PC-3 (cell line): ENCODE data around the gene NTPCR. TPM values are rescaled to one million over a fixed set of nuclear protein-coding genes. Genes with fewer than 3 reads are reported as not detected.

Experiments
- ATAC-seq: fragments of 200-7000 bp; cut with Tn5 transposase; 2 replicates; pipeline ENCODE4 v1.9.1; 2020; ENCODE audit warnings: mild to moderate bottlenecking, moderate library complexity
- BruUV-seq: library from RNA; stranded (reverse); fragments of 400-500 nt; replicated peaks from 2 replicates; lab custom pipeline; 2021; lab: Mats Ljungman, UMichigan
- CTCF ChIA-PET: fragments of 300-600 bp; sonication (Branson Sonifier 250); formaldehyde crosslinking; loops from one replicate; lab custom pipeline; 2022; ENCODE audit warnings: antibody characterized with exemption; lab: Charles Lee
- POLR2A ChIA-PET: fragments of 300-600 bp; sonication (Branson Sonifier 250); formaldehyde crosslinking; loops from one replicate; lab custom pipeline; 2022; ENCODE audit warnings: antibody characterized with exemption; ENCODE audit not compliant: unreplicated experiment; lab: Charles Lee
- DNase-seq: peaks from one replicate; pipeline ENCODE4 v3.0.0-alpha.2; 2015
- H2AFZ ChIP-seq: fragments of 300-600 bp; sonication (generic); 2 replicates; pipeline ENCODE4 v1.6.0; 2016; ENCODE audit warnings: antibody characterized with exemption, low read length
- H3F3A ChIP-seq: fragments of 300-600 bp; sonication (generic); one replicate; pipeline ENCODE4 v1.6.0; 2017; ENCODE audit warnings: antibody characterized with exemption, low read length, control low read depth, mild to moderate bottlenecking; ENCODE audit not compliant: unreplicated experiment
- H3K27ac ChIP-seq: fragments of 300-600 bp; sonication (generic); 2 replicates; pipeline ENCODE4 v1.5.1; 2016; ENCODE audit warnings: mild to moderate bottlenecking, low read length
- H3K27me3 ChIP-seq: fragments of 300-600 bp; sonication (generic); 2 replicates; pipeline ENCODE4 v1.6.1; 2016; ENCODE audit warnings: low read length, mixed read lengths
- H3K36me3 ChIP-seq: fragments of 300-600 bp; sonication (generic); 2 replicates; pipeline ENCODE4 v1.6.1; 2016; ENCODE audit warnings: low read depth, mixed run types, low read length, mixed read lengths
- H3K4me1 ChIP-seq: fragments of 300-600 bp; sonication (generic); 2 replicates; pipeline ENCODE4 v1.5.1; 2016; ENCODE audit warnings: low read length; ENCODE audit not compliant: insufficient read depth
- H3K4me2 ChIP-seq: fragments of 300-600 bp; sonication (generic); 2 replicates; pipeline ENCODE4 v1.6.0; 2016; ENCODE audit warnings: low read length
- H3K4me3 ChIP-seq: fragments of 300-600 bp; sonication (generic); 2 replicates; pipeline ENCODE4 v1.5.1; 2016; ENCODE audit warnings: mild to moderate bottlenecking, low read length, mixed read lengths
- H3K79me2 ChIP-seq: fragments of 300-600 bp; sonication (generic); 2 replicates; pipeline ENCODE4 v1.6.1; 2017; ENCODE audit warnings: low read length, mixed read lengths
- H3K9ac ChIP-seq: fragments of 300-600 bp; sonication (generic); 2 replicates; pipeline ENCODE4 v1.6.0; 2016; ENCODE audit warnings: mild to moderate bottlenecking, low read length
- H3K9me2 ChIP-seq: fragments of 300-600 bp; sonication (generic); replicated peaks from 2 replicates; pipeline ENCODE4 v1.6.1; 2016; ENCODE audit warnings: mixed run types, low read length, mixed read lengths
- H3K9me3 ChIP-seq: fragments of 300-600 bp; sonication (generic); 2 replicates; pipeline ENCODE4 v1.6.1; 2016; ENCODE audit warnings: low read length, mixed read lengths
- H4K20me1 ChIP-seq: fragments of 300-600 bp; sonication (generic); 2 replicates; pipeline ENCODE4 v1.6.1; 2016; ENCODE audit warnings: low read length, mixed read lengths
- CTCF ChIP-seq: fragments of 300-600 bp; sonication (generic); conservative IDR thresholded peaks from 2 replicates; pipeline ENCODE4 v1.5.1; 2017; ENCODE audit warnings: antibody characterized with exemption, low read depth, mild to moderate bottlenecking, low read length
- EZH2 ChIP-seq: fragments of 300-600 bp; sonication (generic); IDR thresholded peaks from one replicate; pipeline ENCODE4 v1.6.1; 2017; ENCODE audit warnings: antibody characterized with exemption, mild to moderate bottlenecking, low read length; ENCODE audit not compliant: unreplicated experiment
- EZH2phosphoT487 ChIP-seq: fragments of 300-600 bp; sonication (generic); IDR thresholded peaks from 2 replicates; pipeline ENCODE4 v1.6.1; 2018; ENCODE audit warnings: mild to moderate bottlenecking, antibody characterized with exemption, low read length, borderline replicate concordance
- intact Hi-C: fragments of 100-400 bp; cut with micrococcal nuclease; formaldehyde crosslinking; loops from 2 replicates; pipeline ENCODE4 v1.9.0; 2023
- total RNA-seq: library from RNA; depleted of rRNA; stranded (reverse); fragments of >200 nt; gene quantifications from 2 replicates; pipeline ENCODE4 v1.2.3, GENCODE V29; 2014

NTPCR gene
- total RNA-seq, 1 experiment from 2014 or later = 43.1 TPM

- ATAC-seq (no peak), DNase-seq (no peak)
- ChIA-PET CTCF (interaction anchor here (0.6 kb wide), 1 partner anchor 229 kb away, joined by 3 read pairs; no protein-coding TSS in a partner anchor), POLR2A (no interaction called here)
- Histone ChIP-seq H3K36me3 (no peaks in the 10 kb centered on the region), H3K9me3 (no peaks in the 10 kb centered on the region), H3K4me3 (no peak overlapping the region), H3K4me1 (peaks cover 21% of the 10 kb centered on the region), H3K79me2 (no peaks in the 10 kb centered on the region), H2AFZ (no peak overlapping the region), H3K27me3 (no peaks in the 10 kb centered on the region), H3K9ac (no peak overlapping the region), H3F3A (peaks cover 6% of the 10 kb centered on the region), H3K9me2 (no peaks in the 10 kb centered on the region), H3K27ac (no peak overlapping the region), H3K4me2 (no peak overlapping the region), H4K20me1 (0 out of 2 replicates have a peak, but pooled peaks cover 5% of the 10 kb centered on the region)
- no TSS peak for BruUV-seq
- TF ChIP-seq EZH2 = no peak
- no peak for TF ChIP-seq EZH2phosphoT487
- no peak for TF ChIP-seq CTCF
- intact Hi-C loops = no loop called here
Observed at GRCh38 chr1:233006108-233006507, 55.7 kb downstream of the NTPCR start.

- Histone ChIP-seq H3K9me2 (no peaks in the 10 kb centered on the region), H3K4me3 (no peak overlapping the region), H3K9me3 (no peaks in the 10 kb centered on the region), H2AFZ (no peak overlapping the region), H3K9ac (no peak overlapping the region), H3K36me3 (no peaks in the 10 kb centered on the region), H3F3A (peaks cover 6% of the 10 kb centered on the region), H3K4me2 (no peak overlapping the region), H3K4me1 (peaks cover 21% of the 10 kb centered on the region), H3K27me3 (no peaks in the 10 kb centered on the region), H4K20me1 (0 out of 2 replicates have a peak, but pooled peaks cover 5% of the 10 kb centered on the region), H3K27ac (no peak overlapping the region), H3K79me2 (no peaks in the 10 kb centered on the region)
- intact Hi-C loops = no loop called here
- no peak for TF ChIP-seq EZH2phosphoT487
- no peak for TF ChIP-seq CTCF
- no peak for TF ChIP-seq EZH2
- POLR2A ChIA-PET = no interaction called here
- no TSS peak for BruUV-seq
- no peak for ATAC-seq
- DNase-seq = no peak
- CTCF ChIA-PET = no interaction called here
Observed at GRCh38 chr1:233006541-233006973, 56.1 kb downstream of the NTPCR start.

DNA sequence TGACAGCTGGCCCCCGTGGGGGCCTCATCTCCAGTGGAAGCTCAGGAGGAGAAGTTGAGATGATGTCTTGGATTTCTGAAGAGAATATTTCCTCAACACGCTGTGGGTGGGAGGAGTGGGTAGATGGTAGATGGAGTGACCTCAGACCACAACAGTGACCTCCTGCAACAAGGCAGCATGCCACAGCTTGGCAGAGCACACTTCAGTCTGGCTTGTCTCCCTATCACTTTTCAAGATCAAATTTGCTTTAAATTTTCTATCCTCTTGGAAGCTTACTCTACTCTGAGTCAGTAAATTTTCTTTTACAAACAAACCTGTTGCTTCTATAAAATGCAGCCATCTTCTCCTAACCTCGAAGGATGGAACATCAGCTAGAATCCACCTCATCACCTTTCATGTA lies 59.7 kb downstream of the NTPCR start:
- Histone ChIP-seq H3K27ac (no peak overlapping the region), H3K9ac (no peak overlapping the region), H3K4me2 (peak overlapping the region; percentile 28; the same call in 1 of the 2 replicates), H3K4me3 (no peak overlapping the region), H3K27me3 (no peaks in the 10 kb centered on the region), H2AFZ (no peak overlapping the region), H3K9me3 (no peaks in the 10 kb centered on the region), H3K9me2 (no peaks in the 10 kb centered on the region), H3K79me2 (no peaks in the 10 kb centered on the region), H3K36me3 (no peaks in the 10 kb centered on the region; the same call in 1 of the 2 replicates), H4K20me1 (0 out of 2 replicates have a peak, but pooled peaks cover 5% of the 10 kb centered on the region), H3F3A (peaks cover 6% of the 10 kb centered on the region), H3K4me1 (peaks cover 21% of the 10 kb centered on the region)
- ATAC-seq = peak; percentile 81
- BruUV-seq = no TSS peak
- CTCF ChIA-PET = no interaction called here
- POLR2A ChIA-PET = no interaction called here
- no peak for TF ChIP-seq CTCF
- no peak for TF ChIP-seq EZH2
- TF ChIP-seq EZH2phosphoT487 = no peak
- intact Hi-C loops = no loop called here
- DNase-seq = peak; percentile 76
